ENCODE data around the gene MINDY4. TPM values are rescaled to one million over a fixed set of nuclear protein-coding genes. Genes with fewer than 3 reads are reported as not detected.

Gene MINDY4
- total RNA-seq, 2 donors from 2014 or later, result 2.2 to 4.2 TPM

DNA sequence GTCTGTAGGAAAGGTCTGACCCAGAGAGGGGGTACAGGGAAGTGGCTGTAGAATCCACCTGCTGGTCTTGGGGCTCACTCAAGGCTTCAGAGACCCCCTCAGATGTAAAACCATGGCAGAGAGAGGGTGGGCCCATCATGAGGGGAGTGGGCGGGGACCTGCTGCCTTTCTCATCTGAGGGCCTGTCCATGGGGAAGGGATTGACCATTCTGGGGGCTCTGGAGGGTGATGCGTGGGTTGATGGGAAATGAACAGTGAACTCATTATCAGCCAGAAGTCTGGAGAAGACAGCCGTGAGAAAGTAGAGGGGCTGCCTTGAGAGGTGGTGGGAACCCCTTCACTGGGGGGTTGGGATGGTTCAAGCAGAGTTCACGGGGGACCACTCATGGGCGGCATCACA, 66.8 kb downstream of the MINDY4 start:
- intact Hi-C loops (cut with DNase I), result no loop called here
- peaks cover 4% of the 10 kb centered on the region for H3K9me3 ChIP-seq
- no peak for DNase-seq
- H3K4me3 ChIP-seq, result no peak overlapping the region
- H3K36me3 ChIP-seq, result no peaks in the 10 kb centered on the region
- no peaks in the 10 kb centered on the region for H3K4me1 ChIP-seq
- TF ChIP-seq, protein P1, sequence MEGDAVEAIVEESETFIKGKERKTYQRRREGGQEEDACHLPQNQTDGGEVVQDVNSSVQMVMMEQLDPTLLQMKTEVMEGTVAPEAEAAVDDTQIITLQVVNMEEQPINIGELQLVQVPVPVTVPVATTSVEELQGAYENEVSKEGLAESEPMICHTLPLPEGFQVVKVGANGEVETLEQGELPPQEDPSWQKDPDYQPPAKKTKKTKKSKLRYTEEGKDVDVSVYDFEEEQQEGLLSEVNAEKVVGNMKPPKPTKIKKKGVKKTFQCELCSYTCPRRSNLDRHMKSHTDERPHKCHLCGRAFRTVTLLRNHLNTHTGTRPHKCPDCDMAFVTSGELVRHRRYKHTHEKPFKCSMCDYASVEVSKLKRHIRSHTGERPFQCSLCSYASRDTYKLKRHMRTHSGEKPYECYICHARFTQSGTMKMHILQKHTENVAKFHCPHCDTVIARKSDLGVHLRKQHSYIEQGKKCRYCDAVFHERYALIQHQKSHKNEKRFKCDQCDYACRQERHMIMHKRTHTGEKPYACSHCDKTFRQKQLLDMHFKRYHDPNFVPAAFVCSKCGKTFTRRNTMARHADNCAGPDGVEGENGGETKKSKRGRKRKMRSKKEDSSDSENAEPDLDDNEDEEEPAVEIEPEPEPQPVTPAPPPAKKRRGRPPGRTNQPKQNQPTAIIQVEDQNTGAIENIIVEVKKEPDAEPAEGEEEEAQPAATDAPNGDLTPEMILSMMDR (IDR thresholded peaks at IDR 0.05), result no peak
- H3K27me3 ChIP-seq, result no peaks in the 10 kb centered on the region
- no peak overlapping the region for H3K27ac ChIP-seq
- H3K9ac ChIP-seq (ENCODE audit: low read depth in 2 of 2, low read length in 2 of 2), result no peak overlapping the region

DNA sequence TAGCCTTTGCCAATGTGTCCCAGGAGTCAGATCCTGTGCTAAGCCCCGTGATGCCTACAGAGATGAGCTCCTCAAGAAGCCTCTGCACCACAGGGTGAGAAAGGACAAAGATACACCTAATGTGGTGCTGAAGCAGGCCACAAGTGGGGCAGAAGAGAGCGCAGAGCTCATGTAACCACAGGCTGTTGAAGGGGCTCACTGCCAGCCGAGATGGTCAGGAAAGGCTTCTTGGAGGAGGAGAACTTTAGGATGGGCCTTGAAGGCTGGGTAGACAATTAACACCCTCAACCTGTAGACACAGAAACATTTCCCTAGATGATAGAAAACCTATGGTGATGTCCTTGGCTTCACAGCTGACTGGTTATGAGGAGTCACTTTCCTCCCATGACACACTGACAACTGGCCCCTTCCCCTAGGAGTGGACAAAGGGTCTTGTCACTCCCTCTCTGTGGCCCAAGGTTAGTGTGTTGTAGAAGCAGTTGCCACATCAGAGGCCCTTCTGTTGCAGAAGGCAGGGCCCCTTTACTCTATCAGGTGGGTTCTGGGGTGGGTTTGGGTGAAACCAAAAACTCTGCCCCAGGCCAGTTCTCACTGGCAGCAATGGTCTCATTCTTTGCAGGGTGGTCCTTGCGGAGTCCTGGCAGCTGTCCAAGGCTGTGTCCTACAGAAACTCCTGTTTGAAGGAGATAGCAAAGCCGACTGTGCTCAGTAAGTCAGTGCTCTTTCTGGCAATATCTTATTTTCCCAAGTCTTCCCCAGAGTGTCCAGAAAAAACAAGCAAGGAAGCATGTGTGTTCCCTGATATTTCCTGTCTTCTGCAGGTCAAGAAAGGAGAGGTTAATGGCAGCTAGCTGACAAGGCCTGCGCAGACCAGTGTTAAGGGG, 69.2 kb downstream of the MINDY4 start:
- Histone ChIP-seq H3K9me3 (no peaks in the 10 kb centered on the region), H3K36me3 (no peaks in the 10 kb centered on the region), H3K27ac (no peak overlapping the region), H3K27me3 (no peaks in the 10 kb centered on the region), H3K9ac (ENCODE audit: low read depth in 2 of 2, low read length in 2 of 2) (no peak overlapping the region), H3K4me1 (no peaks in the 10 kb centered on the region), H3K4me3 (no peak overlapping the region)
- TF ChIP-seq, protein P1 (IDR thresholded peaks at IDR 0.05), result no peak
- DNase-seq, result no peak
- intact Hi-C loops (cut with DNase I), result no loop called here

DNA sequence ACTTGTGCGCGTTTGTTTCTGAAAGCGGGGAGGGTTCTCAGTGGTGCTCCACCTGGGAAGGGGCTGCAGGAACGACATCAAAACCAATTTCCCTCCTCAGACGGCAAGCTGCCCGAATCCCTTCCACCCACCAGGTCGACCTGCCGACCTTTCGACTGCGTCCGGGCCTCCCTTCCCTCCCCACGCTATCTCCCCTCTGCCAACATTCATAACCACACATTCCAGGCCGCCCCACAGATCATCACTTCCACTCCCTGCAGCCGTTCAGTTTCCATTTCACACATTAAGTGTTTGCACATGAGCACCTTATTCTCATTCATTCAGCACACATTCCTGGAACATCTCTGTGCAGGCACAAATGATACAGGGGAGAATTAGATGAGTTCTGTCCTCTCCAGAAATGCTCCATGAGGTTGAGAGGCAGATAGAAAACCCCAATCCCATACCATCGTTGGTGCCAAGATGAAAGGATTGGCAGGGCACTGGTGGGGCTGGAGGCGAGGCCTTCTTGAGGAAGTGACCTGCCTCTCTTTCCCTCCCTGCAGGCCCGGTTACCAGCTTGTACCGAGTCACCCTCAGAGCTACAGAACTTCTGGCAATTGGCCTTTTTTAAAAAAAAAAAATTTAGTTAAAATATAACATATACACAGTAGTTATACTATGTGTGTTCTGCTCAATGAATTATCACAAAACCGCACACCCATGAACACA, 70.0 kb downstream of the MINDY4 start:
- no peak overlapping the region for H3K9ac ChIP-seq (ENCODE audit: low read depth in 2 of 2, low read length in 2 of 2)
- no peaks in the 10 kb centered on the region for H3K4me1 ChIP-seq
- DNase-seq, result no peak
- no peak overlapping the region for H3K27ac ChIP-seq
- no peaks in the 10 kb centered on the region for H3K36me3 ChIP-seq
- TF ChIP-seq, protein P1 (IDR thresholded peaks at IDR 0.05), result no peak
- intact Hi-C loops (cut with DNase I), result no loop called here
- no peaks in the 10 kb centered on the region for H3K27me3 ChIP-seq
- no peaks in the 10 kb centered on the region for H3K9me3 ChIP-seq
- H3K4me3 ChIP-seq, result no peak overlapping the region

DNA sequence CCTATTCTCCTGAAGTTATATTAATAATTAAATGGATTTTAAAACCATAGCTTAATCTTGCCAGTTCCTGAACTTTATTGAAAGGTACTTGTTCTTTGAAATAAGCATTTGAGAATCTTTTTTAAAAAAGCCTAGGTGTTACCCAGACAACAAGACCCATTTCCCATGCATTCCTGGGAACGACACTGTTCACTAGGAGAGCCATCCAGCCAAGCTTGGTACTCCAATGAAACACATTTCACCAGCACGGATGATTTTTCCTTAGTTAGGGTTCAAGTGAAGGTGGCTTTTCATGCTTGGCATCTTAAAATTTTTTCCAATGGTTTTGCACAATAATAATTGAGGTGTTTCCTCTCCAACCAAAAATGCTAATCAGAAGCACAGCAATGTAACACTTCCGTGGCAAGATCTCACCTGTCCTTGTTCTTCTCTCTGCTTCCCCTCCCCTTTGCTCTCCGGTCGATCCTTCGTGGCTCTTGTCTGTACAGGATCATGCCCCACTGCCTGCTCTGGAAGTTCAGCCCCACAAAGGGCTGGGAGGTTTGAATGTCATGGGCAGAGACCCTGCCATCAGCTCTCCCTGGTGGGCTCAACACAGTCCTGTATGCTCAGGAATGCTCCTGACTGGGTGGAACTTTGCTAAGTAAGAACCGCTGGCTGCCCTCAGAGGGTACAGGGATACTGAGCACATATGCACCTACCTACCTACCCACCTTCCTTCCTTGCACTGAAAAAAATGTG, 70.8 kb downstream of the MINDY4 start:
- Histone ChIP-seq H3K4me3 (no peak overlapping the region), H3K9me3 (no peaks in the 10 kb centered on the region), H3K27ac (no peak overlapping the region), H3K27me3 (no peaks in the 10 kb centered on the region), H3K36me3 (no peaks in the 10 kb centered on the region), H3K9ac (ENCODE audit: low read depth in 2 of 2, low read length in 2 of 2) (no peak overlapping the region), H3K4me1 (no peaks in the 10 kb centered on the region)
- intact Hi-C loops (cut with DNase I), result no loop called here
- TF ChIP-seq, protein P1 (IDR thresholded peaks at IDR 0.05), result no peak
- DNase-seq, result no peak
